Neural cell (in vitro differentiated cells): Measurements from ENCODE around the gene PRELID1.

Experiments
- EP300 ChIP-seq: fragments of 450-650 bp; conservative IDR thresholded peaks from 2 replicates; pipeline ENCODE4 v1.6.1; 2014; ENCODE audit warnings: antibody characterized with exemption, mild to moderate bottlenecking, moderate library complexity; ENCODE audit not compliant: poor library complexity, severe bottlenecking
- EZH2 ChIP-seq: fragments of 200-600, 300-800 bp; shearing (Covaris generic), sonication (generic); IDR thresholded peaks from 2 replicates; pipeline ENCODE4 v1.6.1; 2014; ENCODE audit warnings: antibody characterized with exemption, low read length, borderline replicate concordance, mild to moderate bottlenecking; ENCODE audit not compliant: insufficient read depth, poor library complexity, severe bottlenecking
- MXI1 ChIP-seq: fragments of 450-650 bp; conservative IDR thresholded peaks from 2 replicates; pipeline ENCODE4 v1.6.1; 2014; ENCODE audit warnings: antibody characterized with exemption, mild to moderate bottlenecking; ENCODE audit not compliant: poor library complexity, severe bottlenecking
- POLR2AphosphoS5 ChIP-seq: IDR thresholded peaks from 2 replicates; pipeline ENCODE4 v1.6.1; 2012
- RAD21 ChIP-seq: fragments of 450-650 bp; conservative IDR thresholded peaks from 2 replicates; pipeline ENCODE4 v1.6.1; 2014; ENCODE audit warnings: antibody characterized with exemption, mild to moderate bottlenecking, moderate library complexity
- SMC3 ChIP-seq: fragments of 450-650 bp; conservative IDR thresholded peaks from 2 replicates; pipeline ENCODE4 v1.6.1; 2014; ENCODE audit warnings: antibody characterized with exemption, mild to moderate bottlenecking, moderate library complexity; ENCODE audit not compliant: poor library complexity
- TF ChIP-seq, protein P1 (sequence below): fragments of 450-650 bp; IDR thresholded peaks from 2 replicates; pipeline ENCODE4 v1.5.1; 2014; ENCODE audit warnings: antibody characterized with exemption, mild to moderate bottlenecking, moderate library complexity; ENCODE audit not compliant: poor library complexity, severe bottlenecking
- TF ChIP-seq, protein P2 (sequence below): IDR thresholded peaks from 2 replicates; pipeline ENCODE4 v1.6.1; 2012; ENCODE audit warnings: borderline replicate concordance

- TF ChIP-seq, protein P1, sequence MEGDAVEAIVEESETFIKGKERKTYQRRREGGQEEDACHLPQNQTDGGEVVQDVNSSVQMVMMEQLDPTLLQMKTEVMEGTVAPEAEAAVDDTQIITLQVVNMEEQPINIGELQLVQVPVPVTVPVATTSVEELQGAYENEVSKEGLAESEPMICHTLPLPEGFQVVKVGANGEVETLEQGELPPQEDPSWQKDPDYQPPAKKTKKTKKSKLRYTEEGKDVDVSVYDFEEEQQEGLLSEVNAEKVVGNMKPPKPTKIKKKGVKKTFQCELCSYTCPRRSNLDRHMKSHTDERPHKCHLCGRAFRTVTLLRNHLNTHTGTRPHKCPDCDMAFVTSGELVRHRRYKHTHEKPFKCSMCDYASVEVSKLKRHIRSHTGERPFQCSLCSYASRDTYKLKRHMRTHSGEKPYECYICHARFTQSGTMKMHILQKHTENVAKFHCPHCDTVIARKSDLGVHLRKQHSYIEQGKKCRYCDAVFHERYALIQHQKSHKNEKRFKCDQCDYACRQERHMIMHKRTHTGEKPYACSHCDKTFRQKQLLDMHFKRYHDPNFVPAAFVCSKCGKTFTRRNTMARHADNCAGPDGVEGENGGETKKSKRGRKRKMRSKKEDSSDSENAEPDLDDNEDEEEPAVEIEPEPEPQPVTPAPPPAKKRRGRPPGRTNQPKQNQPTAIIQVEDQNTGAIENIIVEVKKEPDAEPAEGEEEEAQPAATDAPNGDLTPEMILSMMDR = no peak
- no peak for TF ChIP-seq POLR2AphosphoS5
- TF ChIP-seq MXI1 = no peak
- no peak for TF ChIP-seq EP300
- no peak for TF ChIP-seq SMC3
- TF ChIP-seq RAD21 = no peak
- TF ChIP-seq EZH2 = no peak
- TF ChIP-seq, protein P2, sequence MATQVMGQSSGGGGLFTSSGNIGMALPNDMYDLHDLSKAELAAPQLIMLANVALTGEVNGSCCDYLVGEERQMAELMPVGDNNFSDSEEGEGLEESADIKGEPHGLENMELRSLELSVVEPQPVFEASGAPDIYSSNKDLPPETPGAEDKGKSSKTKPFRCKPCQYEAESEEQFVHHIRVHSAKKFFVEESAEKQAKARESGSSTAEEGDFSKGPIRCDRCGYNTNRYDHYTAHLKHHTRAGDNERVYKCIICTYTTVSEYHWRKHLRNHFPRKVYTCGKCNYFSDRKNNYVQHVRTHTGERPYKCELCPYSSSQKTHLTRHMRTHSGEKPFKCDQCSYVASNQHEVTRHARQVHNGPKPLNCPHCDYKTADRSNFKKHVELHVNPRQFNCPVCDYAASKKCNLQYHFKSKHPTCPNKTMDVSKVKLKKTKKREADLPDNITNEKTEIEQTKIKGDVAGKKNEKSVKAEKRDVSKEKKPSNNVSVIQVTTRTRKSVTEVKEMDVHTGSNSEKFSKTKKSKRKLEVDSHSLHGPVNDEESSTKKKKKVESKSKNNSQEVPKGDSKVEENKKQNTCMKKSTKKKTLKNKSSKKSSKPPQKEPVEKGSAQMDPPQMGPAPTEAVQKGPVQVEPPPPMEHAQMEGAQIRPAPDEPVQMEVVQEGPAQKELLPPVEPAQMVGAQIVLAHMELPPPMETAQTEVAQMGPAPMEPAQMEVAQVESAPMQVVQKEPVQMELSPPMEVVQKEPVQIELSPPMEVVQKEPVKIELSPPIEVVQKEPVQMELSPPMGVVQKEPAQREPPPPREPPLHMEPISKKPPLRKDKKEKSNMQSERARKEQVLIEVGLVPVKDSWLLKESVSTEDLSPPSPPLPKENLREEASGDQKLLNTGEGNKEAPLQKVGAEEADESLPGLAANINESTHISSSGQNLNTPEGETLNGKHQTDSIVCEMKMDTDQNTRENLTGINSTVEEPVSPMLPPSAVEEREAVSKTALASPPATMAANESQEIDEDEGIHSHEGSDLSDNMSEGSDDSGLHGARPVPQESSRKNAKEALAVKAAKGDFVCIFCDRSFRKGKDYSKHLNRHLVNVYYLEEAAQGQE = no peak
These were observed 12.6 kb upstream of the PRELID1 start for GRCh38 chr5:177290816-177291596.
